Endothelial cell of umbilical vein (primary cell): ENCODE results near the gene C1orf226.

ENCODE experiments used
- CTCF ChIP-seq, 2 donors: IDR thresholded peaks; 1 replicate in 1 of 2; 2 replicates in 1 of 2; pipeline ENCODE4 v1.5.1; 2011; ENCODE audit warnings: low read length in 2 of 2, mild to moderate bottlenecking in 2 of 2, moderate library complexity in 2 of 2, control low read depth in 1 of 2, inconsistent platforms in 1 of 2, low read depth in 1 of 2; ENCODE audit not compliant: insufficient read depth in 1 of 2; ENCODE audit errors: extremely low read depth in 1 of 2
- EZH2 ChIP-seq: IDR thresholded peaks from 2 replicates; pipeline ENCODE4 v1.6.1; 2012; ENCODE audit warnings: borderline replicate concordance, low read depth, mild to moderate bottlenecking, moderate library complexity, low read length, inconsistent platforms; ENCODE audit not compliant: severe bottlenecking
- FOS ChIP-seq: IDR thresholded peaks from 2 replicates; pipeline ENCODE4 v1.6.1; 2011; ENCODE audit warnings: mild to moderate bottlenecking, low read length, moderate library complexity, borderline replicate concordance; ENCODE audit not compliant: insufficient read depth
- MYC ChIP-seq: IDR thresholded peaks from one replicate; pipeline ENCODE4 v1.6.1; 2011; ENCODE audit warnings: mild to moderate bottlenecking, low read depth, low read length
- POLR2A ChIP-seq: IDR thresholded peaks from 2 replicates; pipeline ENCODE4 v1.6.1; 2012; ENCODE audit warnings: low read depth, mild to moderate bottlenecking, control low read depth, low read length
- POLR2AphosphoS5 ChIP-seq: IDR thresholded peaks from 2 replicates; pipeline ENCODE4 v1.6.1; 2012; ENCODE audit warnings: low read depth, mild to moderate bottlenecking, control low read depth, low read length, moderate library complexity; ENCODE audit not compliant: insufficient read depth

GRCh38 chr1:162349635-162350330 is 31.7 kb upstream of the C1orf226 start:
- TF ChIP-seq POLR2AphosphoS5 (peak; percentile 56), CTCF (IDR thresholded peaks at IDR 0.05; ENCODE audit: extremely low read depth in 1 of 2, insufficient read depth in 1 of 2, low read depth in 1 of 2, low read length in 2 of 2) (no peak), EZH2 (no peak), MYC (no peak), POLR2A (peak; percentile 47), FOS (peak; percentile 81)
